Ectodermal cell (in vitro differentiated cells): ENCODE results near the gene FRMD1.

ENCODE experiments used
- H3K27ac ChIP-seq: 2 replicates; pipeline ENCODE4 v1.7.0; 2013; ENCODE audit warnings: mild to moderate bottlenecking, low read depth, low read length; ENCODE audit not compliant: insufficient read depth, poor library complexity, severe bottlenecking
- H3K27me3 ChIP-seq: 2 replicates; pipeline ENCODE4 v1.7.0; 2013; ENCODE audit warnings: mild to moderate bottlenecking, low read length; ENCODE audit not compliant: insufficient read depth, control insufficient read depth, poor library complexity, severe bottlenecking
- H3K36me3 ChIP-seq: one replicate; pipeline ENCODE4 v1.7.0; 2013; ENCODE audit warnings: low read length; ENCODE audit not compliant: control insufficient read depth, insufficient read depth
- H3K4me1 ChIP-seq: one replicate; pipeline ENCODE4 v1.7.0; 2013; ENCODE audit warnings: low read length; ENCODE audit not compliant: control insufficient read depth, insufficient read depth
- H3K4me3 ChIP-seq: 2 replicates; pipeline ENCODE4 v1.7.0; 2013; ENCODE audit warnings: low read depth, low read length, control low read depth; ENCODE audit not compliant: insufficient read depth
- H3K9me3 ChIP-seq: 2 replicates; pipeline ENCODE4 v1.7.0; 2013; ENCODE audit warnings: mild to moderate bottlenecking, low read length, moderate library complexity; ENCODE audit not compliant: control insufficient read depth
- WGBS, 2 experiments: methylation state at CpG; one replicate each; pipeline ENCODE4 v1.1.7; 2013; ENCODE audit warnings: missing lambda C conversion rate in 2 of 2; 5-methylcytosine and 5-hydroxymethylcytosine counted together

The FRMD1 gene

DNA sequence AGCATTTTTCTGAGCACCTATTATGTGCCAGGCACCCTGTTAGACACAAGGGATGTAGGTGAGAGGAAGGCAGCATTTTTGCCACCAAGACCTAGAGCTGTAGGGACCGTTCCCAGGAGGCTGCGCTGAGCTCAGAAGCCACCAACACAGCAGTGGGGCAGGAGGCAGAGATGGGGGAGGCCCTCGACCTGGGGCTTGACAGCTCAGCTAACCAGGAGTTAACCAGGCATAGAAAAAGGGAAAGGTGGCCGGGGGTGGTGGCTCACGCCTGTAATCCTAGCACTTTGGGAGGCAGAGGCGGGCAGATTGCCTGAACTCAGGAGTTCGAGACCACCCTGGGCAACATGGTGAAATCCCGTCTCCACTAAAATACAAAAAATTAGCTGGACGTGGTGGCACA lies 52.1 kb downstream of the FRMD1 start:
- H3K36me3 ChIP-seq = no peaks in the 10 kb centered on the region
- WGBS, 2 experiments = 88% methylated on average over 9 of the region's 9 CpGs
- peaks cover under 1% of the 10 kb centered on the region for H3K4me1 ChIP-seq
- H3K27ac ChIP-seq = no peak overlapping the region
- no peaks in the 10 kb centered on the region for H3K27me3 ChIP-seq
- H3K9me3 ChIP-seq = no peaks in the 10 kb centered on the region
- H3K4me3 ChIP-seq = no peak overlapping the region

GRCh38 chr6:168025831-168026710 lies 52.9 kb downstream of the FRMD1 start:
- WGBS, 2 experiments = 91 to 93% methylated on average over 19 of the region's 20 CpGs
- H3K27me3 ChIP-seq = no peaks in the 10 kb centered on the region
- H3K36me3 ChIP-seq = no peaks in the 10 kb centered on the region

DNA sequence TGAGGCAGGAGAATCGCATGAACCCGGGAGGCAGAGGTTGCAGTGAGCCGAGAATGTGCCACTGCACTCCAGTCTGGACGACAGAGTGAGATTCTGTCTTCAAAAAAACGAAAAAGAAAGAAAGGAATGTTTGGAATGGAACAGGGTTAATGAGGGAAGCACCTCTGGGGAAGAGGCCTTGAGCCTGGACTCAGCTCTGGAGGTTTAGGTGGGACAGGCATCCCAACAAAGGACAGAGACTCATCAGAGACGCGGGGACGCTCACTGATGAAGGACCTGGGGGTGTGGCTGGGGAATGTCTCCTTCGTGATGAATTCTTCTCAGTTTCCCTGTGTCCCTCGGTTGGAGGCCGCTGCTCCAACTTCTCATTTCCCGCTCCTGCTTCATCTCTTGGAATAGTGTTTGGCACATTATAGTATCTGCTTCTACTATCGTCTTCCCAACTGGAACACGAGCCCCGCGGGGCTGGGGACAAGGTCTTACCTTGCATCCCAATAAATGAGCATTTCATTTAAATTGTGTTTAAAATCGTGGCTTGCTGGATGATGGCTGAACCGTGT lies 54.0 kb downstream of the FRMD1 start:
- H3K27me3 ChIP-seq = no peaks in the 10 kb centered on the region
- no peak overlapping the region for H3K27ac ChIP-seq
- H3K4me1 ChIP-seq = no peaks in the 10 kb centered on the region
- H3K9me3 ChIP-seq = no peaks in the 10 kb centered on the region
- 87 to 91% methylated on average over 18 of the region's 18 CpGs for WGBS, 2 experiments
- no peaks in the 10 kb centered on the region for H3K36me3 ChIP-seq
- no peak overlapping the region for H3K4me3 ChIP-seq

More at GRCh38 chr6:168025831-168026710, 52.9 kb downstream of the FRMD1 start:
- no peak overlapping the region for H3K4me3 ChIP-seq
- no peaks in the 10 kb centered on the region for H3K9me3 ChIP-seq
- no peaks in the 10 kb centered on the region for H3K4me1 ChIP-seq
- H3K27ac ChIP-seq = no peak overlapping the region

DNA sequence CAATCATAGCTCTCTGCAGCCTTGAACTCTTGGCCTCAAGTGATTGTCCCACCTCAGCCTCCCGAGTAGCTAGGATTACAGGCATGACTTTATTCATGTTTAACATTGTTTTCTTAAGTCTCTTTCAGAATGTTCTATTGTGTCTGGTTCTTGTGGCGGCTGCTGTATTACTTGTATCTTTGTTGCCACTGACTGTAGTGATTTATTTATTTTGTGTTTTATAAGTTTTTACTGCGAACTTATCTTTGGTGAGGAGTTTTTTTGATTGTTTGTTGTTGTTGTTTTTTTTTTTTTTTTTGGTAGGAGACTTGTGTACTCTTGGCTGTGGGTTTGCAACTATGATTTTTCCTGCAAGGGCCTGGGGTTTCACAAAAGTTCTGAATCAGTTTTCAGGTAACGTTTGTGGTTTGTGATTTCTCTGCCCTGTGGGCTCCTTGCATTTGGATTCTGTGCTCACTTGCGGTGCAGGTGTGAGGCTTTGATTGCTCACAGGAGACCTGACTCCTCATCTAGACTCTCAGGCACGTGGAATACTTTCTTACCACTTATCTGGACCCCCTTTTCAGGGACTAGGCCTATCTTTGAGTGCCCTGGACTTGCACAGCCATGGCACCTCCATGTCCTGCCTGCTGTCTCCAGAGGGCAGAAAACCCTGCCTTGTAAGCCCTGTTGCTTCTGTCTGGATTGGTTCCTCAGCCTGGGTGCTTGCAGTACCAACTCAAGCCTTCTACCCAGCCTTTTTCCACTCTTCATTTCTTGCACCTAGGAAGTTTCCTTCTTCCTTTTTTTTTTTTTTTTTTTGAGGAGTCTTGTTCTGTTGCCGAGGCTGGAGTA lies 56.3 kb downstream of the FRMD1 start:
- no peaks in the 10 kb centered on the region for H3K9me3 ChIP-seq

DNA sequence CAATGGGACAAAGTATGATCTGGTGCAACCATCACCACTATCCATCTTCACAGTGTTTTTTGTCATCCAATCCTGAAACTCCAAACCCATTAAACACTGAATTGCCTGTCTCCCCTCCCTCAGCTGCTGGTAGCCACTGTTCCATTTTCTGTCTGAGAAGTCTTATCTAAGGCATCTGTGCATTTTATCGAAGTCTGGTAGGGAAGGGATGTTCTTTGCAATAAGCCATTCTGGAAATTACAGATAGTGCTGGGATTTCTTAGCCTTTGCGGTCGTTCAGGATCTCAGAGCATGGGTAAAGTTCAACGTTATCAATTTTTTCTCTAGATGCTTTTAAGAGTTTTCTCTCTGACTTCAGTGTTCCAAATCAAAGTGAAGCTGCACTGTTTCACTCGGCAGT lies 57.4 kb downstream of the FRMD1 start:
- H3K4me3 ChIP-seq = no peak overlapping the region
- no peaks in the 10 kb centered on the region for H3K36me3 ChIP-seq
- no peaks in the 10 kb centered on the region for H3K9me3 ChIP-seq
- WGBS, 2 experiments = 93 to 96% methylated on average over 4 to 5 of the region's 5 CpGs
- H3K4me1 ChIP-seq = no peaks in the 10 kb centered on the region
- H3K27ac ChIP-seq = no peak overlapping the region
- H3K27me3 ChIP-seq = no peaks in the 10 kb centered on the region

More for the DNA sequence above, 56.3 kb downstream of the FRMD1 start:
- Histone ChIP-seq H3K4me1 (no peaks in the 10 kb centered on the region), H3K36me3 (no peaks in the 10 kb centered on the region), H3K27ac (no peak overlapping the region), H3K4me3 (no peak overlapping the region), H3K27me3 (no peaks in the 10 kb centered on the region)
- WGBS, 2 experiments = 90 to 92% methylated on average over 7 of the region's 7 CpGs

DNA sequence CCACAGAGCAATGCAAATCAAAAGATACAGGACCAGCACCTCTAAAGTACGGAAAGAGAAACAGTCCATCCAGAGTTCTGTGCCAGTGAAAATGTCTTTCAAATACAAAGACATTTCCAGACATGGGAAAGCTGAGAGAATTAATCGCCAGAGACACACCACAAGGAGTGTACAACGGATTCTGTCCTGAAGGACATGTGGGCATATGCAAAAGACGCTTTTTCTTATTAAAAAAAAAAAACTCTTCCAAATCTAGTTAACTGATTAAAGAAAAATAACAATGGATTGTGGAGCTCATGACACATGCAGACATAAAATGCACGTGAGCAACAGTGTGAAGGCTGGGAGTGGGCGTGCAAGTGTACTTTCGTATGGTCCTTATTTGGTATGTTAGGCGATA lies 58.8 kb downstream of the FRMD1 start:
- no peaks in the 10 kb centered on the region for H3K4me1 ChIP-seq
- no peak overlapping the region for H3K4me3 ChIP-seq
- H3K27me3 ChIP-seq = no peaks in the 10 kb centered on the region
- no peaks in the 10 kb centered on the region for H3K9me3 ChIP-seq
- 93 to 97% methylated on average over 7 of the region's 8 CpGs for WGBS, 2 experiments
- H3K27ac ChIP-seq = no peak overlapping the region
- peaks cover 3% of the 10 kb centered on the region for H3K36me3 ChIP-seq

DNA sequence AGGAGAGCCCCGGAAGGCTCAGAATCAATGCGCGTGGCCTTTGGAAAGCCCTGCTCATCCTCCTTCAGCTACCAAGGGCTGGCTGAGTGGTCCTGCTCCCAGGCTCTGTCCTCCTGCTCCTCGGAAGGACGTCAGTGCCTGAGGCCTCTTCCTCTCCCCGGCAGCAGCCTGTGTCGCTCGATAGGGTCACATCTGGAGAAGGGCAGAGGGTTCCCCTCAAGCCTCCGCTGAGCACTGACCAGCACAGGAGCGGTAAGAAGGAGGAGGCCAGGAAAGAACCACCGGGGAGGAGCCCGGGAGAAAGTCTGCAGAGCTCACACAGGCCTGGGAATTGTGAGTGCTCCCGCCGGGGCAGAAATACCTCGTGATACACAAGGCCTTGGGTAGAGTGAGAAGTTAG lies 60.3 kb downstream of the FRMD1 start:
- WGBS, 2 experiments = 91 to 92% methylated on average over 15 of the region's 15 CpGs
- H3K9me3 ChIP-seq = no peaks in the 10 kb centered on the region
- no peaks in the 10 kb centered on the region for H3K4me1 ChIP-seq
- H3K36me3 ChIP-seq = peaks cover 3% of the 10 kb centered on the region
- no peak overlapping the region for H3K4me3 ChIP-seq
- H3K27me3 ChIP-seq = no peaks in the 10 kb centered on the region
- H3K27ac ChIP-seq = no peak overlapping the region

DNA sequence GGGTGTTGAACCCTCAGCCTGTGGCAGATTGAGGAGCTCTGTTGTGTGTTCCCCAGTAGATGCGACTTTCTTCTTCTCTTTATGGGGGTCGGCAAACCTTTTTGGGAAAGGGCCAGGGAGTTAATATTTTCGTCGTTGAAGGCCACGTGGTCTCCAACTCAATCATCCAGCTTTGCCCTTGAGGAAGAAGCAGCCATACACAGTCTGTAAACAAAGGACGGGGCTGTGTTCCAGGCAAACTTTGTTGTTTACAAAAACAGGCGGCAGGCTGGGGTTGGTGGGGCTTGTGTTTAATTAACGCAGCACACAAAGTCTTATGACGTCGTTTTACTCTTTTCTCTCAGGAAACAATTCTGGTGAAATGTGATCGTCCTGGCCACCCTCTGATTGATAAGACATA lies 61.4 kb downstream of the FRMD1 start:
- WGBS, 2 experiments = 92% methylated on average over 11 of the region's 11 CpGs
- H3K27ac ChIP-seq = no peak overlapping the region

GRCh38 chr6:168016721-168017525 lies 62.1 kb downstream of the FRMD1 start:
- no peaks in the 10 kb centered on the region for H3K9me3 ChIP-seq
- peaks cover 3% of the 10 kb centered on the region for H3K36me3 ChIP-seq
- H3K4me3 ChIP-seq = no peak overlapping the region
- no peaks in the 10 kb centered on the region for H3K4me1 ChIP-seq
- 73 to 74% methylated on average over 18 of the region's 18 CpGs for WGBS, 2 experiments
- no peaks in the 10 kb centered on the region for H3K27me3 ChIP-seq
- no peak overlapping the region for H3K27ac ChIP-seq

More for the DNA sequence above, 61.4 kb downstream of the FRMD1 start:
- H3K27me3 ChIP-seq = no peaks in the 10 kb centered on the region
- no peaks in the 10 kb centered on the region for H3K9me3 ChIP-seq
- peaks cover 3% of the 10 kb centered on the region for H3K36me3 ChIP-seq
- no peak overlapping the region for H3K4me3 ChIP-seq
- no peaks in the 10 kb centered on the region for H3K4me1 ChIP-seq
